ENCODE data around the gene TXNDC8. TPM values are rescaled to one million over a fixed set of nuclear protein-coding genes. Genes with fewer than 3 reads are reported as not detected.

TXNDC8 gene
- total RNA-seq, result not detected in 2 replicates

GRCh38 chr9:110337727-110338126 lies at the start of gene TXNDC8:
Gene TXNDC8 (minus strand): TSS chr9:110337863.

GRCh38 chr9:110256380-110257096 lies 81.1 kb downstream of the TXNDC8 start, which contains the start of gene TXN:
Gene TXN (minus strand): TSS chr9:110256507. CDS start chr9:110256435, 72 bp downstream.

Other genes with a start within 250 kb of the TXNDC8 start
- 0.13 and 0.16 TPM in 2 replicates for gene C9orf152, start 129.7 kb downstream of the TXNDC8 start, total RNA-seq
- gene TXN, start 81.4 kb downstream of the TXNDC8 start, total RNA-seq, result 174 and 309 TPM in 2 replicates
- 3.2 and 14.1 TPM in 2 replicates for gene SVEP1, start 241.9 kb upstream of the TXNDC8 start, total RNA-seq